HCT116 (cell line): ENCODE data around the gene CTU2. TPM values are rescaled to one million over a fixed set of nuclear protein-coding genes. Genes with fewer than 3 reads are reported as not detected.
A peak's percentile ranks its signal among the peaks of the same experiment; 100 is the strongest.

Experiments used
- ATAC-seq: fragments of 200-7000 bp; cut with Tn5 transposase; 2 replicates; pipeline ENCODE4 v1.9.1; 2020; ENCODE audit warnings: mild to moderate bottlenecking, moderate library complexity
- BruUV-seq: library from RNA; stranded (reverse); fragments of 400-500 nt; replicated peaks from 2 replicates; lab custom pipeline; 2021; lab: Mats Ljungman, UMichigan
- CTCF ChIA-PET: fragments of 300-600 bp; sonication (Branson Sonifier 250); formaldehyde crosslinking; loops from one replicate; lab custom pipeline; 2021; ENCODE audit warnings: antibody characterized with exemption; lab: Charles Lee
- POLR2A ChIA-PET: fragments of 300-600, 350-600 bp; sonication (Branson Sonifier 250); formaldehyde crosslinking; loops from one replicate; lab custom pipeline; 2021; ENCODE audit warnings: antibody characterized with exemption; lab: Charles Lee
- RAD21 ChIA-PET, 2 experiments: fragments of 300-600 bp; sonication (Branson Sonifier 250); formaldehyde crosslinking; loops; one replicate each; lab custom pipeline; 2023; ENCODE audit warnings: low total read pairs in 2 of 2; ENCODE audit not compliant: uncharacterized antibody in 2 of 2, unreplicated experiment in 2 of 2, low non-redundant PET in 1 of 2; lab: Charles Lee
- DNase-seq: peaks from one replicate; pipeline ENCODE4 v3.0.0-alpha.2; 2010; ENCODE audit warnings: low read depth, low spot score
- H2AFZ ChIP-seq: fragments of 200-600 bp; shearing (Covaris generic), sonication (generic); 2 replicates; pipeline ENCODE4 v1.6.1; 2017; ENCODE audit warnings: low read depth, mixed run types, mixed read lengths, antibody characterized with exemption, low read length; ENCODE audit not compliant: poor library complexity, severe bottlenecking
- H3K27ac ChIP-seq: 2 replicates; pipeline ENCODE4 v1.5.1; 2012; ENCODE audit warnings: low read depth, low read length
- H3K27me3 ChIP-seq: fragments of 200-600 bp; sonication (generic); 2 replicates; pipeline ENCODE4 v1.6.1; 2016; ENCODE audit warnings: mixed run types, low read length, mixed read lengths; ENCODE audit not compliant: insufficient read depth
- H3K36me3 ChIP-seq, 2 experiments: fragments of 200-500 bp in 1 of 2; fragments of 200-600 bp in 1 of 2; sonication (Bioruptor generic) in 1 of 2; sonication (generic) in 1 of 2; 2 replicates each; pipeline versions ENCODE4 v1.5.1 to v1.6.1; 2014 to 2016; ENCODE audit warnings: low read length in 2 of 2, inconsistent platforms in 1 of 2, mixed read lengths in 1 of 2, mixed run types in 1 of 2; ENCODE audit not compliant: insufficient read depth in 2 of 2, control insufficient read depth in 1 of 2
- H3K4me1 ChIP-seq, 2 experiments: fragments of 200-600 bp in 1 of 2; sonication (generic) in 1 of 2; 2 replicates each; pipeline versions ENCODE4 v1.5.1 to v1.6.1; 2012 to 2017; ENCODE audit warnings: low read length in 2 of 2, inconsistent platforms in 1 of 2, mild to moderate bottlenecking in 1 of 2, mixed read lengths in 1 of 2, mixed run types in 1 of 2, moderate library complexity in 1 of 2; ENCODE audit not compliant: insufficient read depth in 2 of 2, control insufficient read depth in 1 of 2
- H3K4me2 ChIP-seq: fragments of 200-600 bp; sonication (generic); 2 replicates; pipeline ENCODE4 v1.6.1; 2017; ENCODE audit warnings: mixed run types, low read length, mixed read lengths
- H3K4me3 ChIP-seq, 2 experiments: fragments of 200-600 bp in 1 of 2; sonication (generic) in 1 of 2; replicated peaks in 1 of 2; 2 replicates each; pipeline ENCODE4 v1.5.1; 2011 to 2016; ENCODE audit warnings: low read length in 2 of 2, control low read depth in 1 of 2, low read depth in 1 of 2, mild to moderate bottlenecking in 1 of 2, mixed read lengths in 1 of 2, mixed run types in 1 of 2
- H3K79me2 ChIP-seq: fragments of 200-600 bp; sonication (generic); 2 replicates; pipeline ENCODE4 v1.6.1; 2017; ENCODE audit warnings: mild to moderate bottlenecking, mixed run types, low read length, moderate library complexity, mixed read lengths; ENCODE audit not compliant: insufficient read depth
- H3K9ac ChIP-seq: fragments of 200-600 bp; sonication (generic); 2 replicates; pipeline ENCODE4 v1.6.1; 2016; ENCODE audit warnings: low read length, mixed read lengths
- H3K9me2 ChIP-seq: fragments of 200-600 bp; sonication (generic), shearing (Covaris generic); 2 replicates; pipeline ENCODE4 v1.6.1; 2017; ENCODE audit warnings: mixed run types, mild to moderate bottlenecking, moderate library complexity; ENCODE audit not compliant: insufficient read depth
- H3K9me3 ChIP-seq, 2 experiments: fragments of 200-500 bp in 1 of 2; fragments of 200-600 bp in 1 of 2; sonication (Bioruptor generic) in 1 of 2; sonication (generic) in 1 of 2; 2 replicates each; pipeline ENCODE4 v1.6.1; 2014 to 2017; ENCODE audit warnings: low read length in 2 of 2, mixed read lengths in 2 of 2, inconsistent platforms in 1 of 2, low read depth in 1 of 2, mild to moderate bottlenecking in 1 of 2, mixed run types in 1 of 2, moderate library complexity in 1 of 2; ENCODE audit not compliant: control insufficient read depth in 1 of 2, insufficient read depth in 1 of 2
- H4K20me1 ChIP-seq: fragments of 200-600 bp; sonication (generic), shearing (Covaris generic); 2 replicates; pipeline ENCODE4 v1.6.1; 2017; ENCODE audit warnings: mixed run types, mild to moderate bottlenecking, moderate library complexity; ENCODE audit not compliant: insufficient read depth
- ATF3 ChIP-seq: IDR thresholded peaks from 2 replicates; pipeline ENCODE4 v1.6.1; 2012
- CTCF ChIP-seq, 3 experiments: fragments of 200-600 bp in 1 of 3; sonication (generic) in 1 of 3; IDR thresholded peaks in 2 of 3; conservative IDR thresholded peaks in 1 of 3; 2 replicates each; pipeline ENCODE4 v1.5.1; 2012 to 2017; ENCODE audit warnings: low read depth in 2 of 3, low read length in 2 of 3, antibody characterized with exemption in 1 of 3, borderline replicate concordance in 1 of 3, control low read depth in 1 of 3, mild to moderate bottlenecking in 1 of 3, mixed read lengths in 1 of 3, mixed run types in 1 of 3, moderate library complexity in 1 of 3; ENCODE audit not compliant: insufficient read depth in 1 of 3
- ELF1 ChIP-seq: IDR thresholded peaks from 2 replicates; pipeline ENCODE4 v1.6.1; 2012; ENCODE audit warnings: low read depth, borderline replicate concordance
- EZH2 ChIP-seq: fragments of 200-600 bp; sonication (generic); IDR thresholded peaks from 2 replicates; pipeline ENCODE4 v1.6.1; 2017; ENCODE audit warnings: antibody characterized with exemption, mixed run types
- EZH2phosphoT487 ChIP-seq: fragments of 200-600 bp; IDR thresholded peaks from 2 replicates; pipeline ENCODE4 v1.6.1; 2018; ENCODE audit warnings: antibody characterized with exemption, borderline replicate concordance
- FOSL1 ChIP-seq: IDR thresholded peaks from 2 replicates; pipeline ENCODE4 v1.6.1; 2012; ENCODE audit warnings: low read depth
- JUND ChIP-seq: IDR thresholded peaks from 2 replicates; pipeline ENCODE4 v1.6.1; 2012
- POLR2AphosphoS5 ChIP-seq: IDR thresholded peaks from 2 replicates; pipeline ENCODE4 v1.6.1; 2011; ENCODE audit warnings: mild to moderate bottlenecking, low read depth, low read length, moderate library complexity
- RAD21 ChIP-seq: IDR thresholded peaks from 2 replicates; pipeline ENCODE4 v1.6.1; 2012; ENCODE audit warnings: low read depth, mild to moderate bottlenecking
- REST ChIP-seq: IDR thresholded peaks from 2 replicates; pipeline ENCODE4 v1.6.1; 2012; ENCODE audit warnings: low read depth
- SIN3A ChIP-seq: IDR thresholded peaks from 2 replicates; pipeline ENCODE4 v1.6.1; 2012; ENCODE audit warnings: low read depth
- TCF7L2 ChIP-seq: IDR thresholded peaks from 2 replicates; pipeline ENCODE4 v1.7.0; 2011; ENCODE audit warnings: borderline replicate concordance, inconsistent platforms; ENCODE audit not compliant: insufficient read depth, insufficient read length; ENCODE audit errors: extremely low read depth
- YY1 ChIP-seq: IDR thresholded peaks from 2 replicates; pipeline ENCODE4 v1.6.1; 2011; ENCODE audit warnings: low read length, low read depth, moderate library complexity, mild to moderate bottlenecking; ENCODE audit not compliant: insufficient replicate concordance; ENCODE audit errors: extremely low read depth
- intact Hi-C: fragments of 100-400 bp; cut with micrococcal nuclease; formaldehyde crosslinking; loops from 2 replicates; pipeline ENCODE4 v1.10.0; 2022
- total RNA-seq: library from RNA; stranded (reverse); gene quantifications from one replicate; pipeline ENCODE4 v1.2.1, GENCODE V29; 2021; ENCODE audit not compliant: unreplicated experiment

Gene CTU2
- total RNA-seq, 1 experiment from 2014 or later: 71.3 TPM

DNA sequence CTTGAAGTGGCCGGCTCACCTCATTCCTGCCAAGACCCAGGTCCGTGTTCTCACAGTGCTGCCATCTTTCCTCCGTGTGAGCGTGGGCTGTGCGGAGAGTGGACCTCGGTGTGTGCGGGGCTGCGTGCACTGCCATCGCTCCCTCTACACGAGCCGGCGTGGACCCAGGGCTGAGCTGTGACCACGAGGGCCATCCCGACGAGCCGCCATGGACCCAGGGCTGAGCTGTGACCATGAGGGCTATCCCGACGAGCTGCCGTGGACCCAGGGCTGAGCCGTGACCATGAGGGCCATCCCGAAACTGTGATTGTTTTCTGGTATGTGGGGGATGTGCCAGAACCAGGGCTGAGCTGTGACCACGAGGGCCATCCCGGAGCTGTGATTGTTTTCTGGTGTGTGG is 34.5 kb upstream of the CTU2 start:
- no peak overlapping the region for H3K27ac ChIP-seq
- RAD21 ChIA-PET: interaction anchor here in 1 of 2 experiments (0.6 kb wide), 1 partner anchor 29 kb away, joined by 3 read pairs; no protein-coding TSS in a partner anchor
- H3K36me3 ChIP-seq: no peaks in the 10 kb centered on the region
- peaks cover 0 to 3% of the 10 kb centered on the region in 2 experiments; a peak in 1 of 4 replicates for H3K4me1 ChIP-seq
- BruUV-seq: no TSS peak
- no peak for ATAC-seq
- H3K9ac ChIP-seq: no peak overlapping the region
- H4K20me1 ChIP-seq: no peaks in the 10 kb centered on the region
- TF ChIP-seq EZH2phosphoT487 (no peak), RAD21 (no peak), POLR2AphosphoS5 (no peak), JUND (no peak), YY1 (no peak), EZH2 (no peak)
- TF ChIP-seq, all 23 proteins: peak for 0
- H3K4me3 ChIP-seq: no peak overlapping the region
- intact Hi-C loops: no loop called here
- H3K9me2 ChIP-seq: no peaks in the 10 kb centered on the region
- H3K79me2 ChIP-seq: no peaks in the 10 kb centered on the region
- CTCF ChIA-PET: interaction anchor here (1.3 to 2.8 kb wide), 3 partner anchors 9 to 29 kb away, joined by 3 to 10 read pairs (median 7); partner anchors contain the start of gene MVD
- POLR2A ChIA-PET: no interaction called here
- no peaks in the 10 kb centered on the region for H3K9me3 ChIP-seq
- no peak for DNase-seq
- H3K27me3 ChIP-seq: no peaks in the 10 kb centered on the region
- H2AFZ ChIP-seq: no peak overlapping the region
- H3K4me2 ChIP-seq: no peak overlapping the region

- H3K27me3 ChIP-seq: no peaks in the 10 kb centered on the region
- H3K4me2 ChIP-seq: no peak overlapping the region; the same call in 1 of the 2 replicates
- POLR2A ChIA-PET: no interaction called here
- TF ChIP-seq YY1 (no peak), CTCF (IDR thresholded peaks at IDR 0.05 in 2 of 3, conservative IDR thresholded peaks at IDR 0.05 in 1 of 3; ENCODE audit: borderline replicate concordance in 1 of 3, insufficient read depth in 1 of 3, low read depth in 2 of 3, low read length in 2 of 3) (peak in 2 of 3 experiments; percentile 84 to 90; a peak in 4 of 6 replicates), FOSL1 (no peak), ELF1 (no peak), ATF3 (no peak), TCF7L2 (no peak), SIN3A (no peak), REST (no peak)
- no TSS peak for BruUV-seq
- RAD21 ChIA-PET: no interaction called here
- no peaks in the 10 kb centered on the region for H4K20me1 ChIP-seq
- H3K9ac ChIP-seq: no peak overlapping the region
- intact Hi-C loops: no loop called here
- no peak overlapping the region for H3K4me3 ChIP-seq
- CTCF ChIA-PET: interaction anchor here (1.2 to 2.8 kb wide), 5 partner anchors 9 to 30 kb away, joined by 3 to 10 read pairs (median 6); partner anchors contain the start of gene MVD
- DNase-seq: peak; percentile 39
- H3K79me2 ChIP-seq: no peaks in the 10 kb centered on the region
- no peaks in the 10 kb centered on the region for H3K9me3 ChIP-seq
- H3K9me2 ChIP-seq: no peaks in the 10 kb centered on the region
- ATAC-seq: peak; percentile 93
- no peaks in the 10 kb centered on the region for H3K36me3 ChIP-seq
- peaks cover 0 to 3% of the 10 kb centered on the region in 2 experiments; a peak in 1 of 4 replicates for H3K4me1 ChIP-seq
- H3K27ac ChIP-seq: no peak overlapping the region
- H2AFZ ChIP-seq: no peak overlapping the region
Observed at GRCh38 chr16:88672776-88673175, 33.5 kb upstream of the CTU2 start.
